ENCODE data around the gene HOXC9. TPM values are rescaled to one million over a fixed set of nuclear protein-coding genes. Genes with fewer than 3 reads are reported as not detected.

HOXC9 gene
- polyA plus RNA-seq (ENCODE audit: insufficient read length): 25.2 TPM
- long read RNA-seq, donor 1, transcript HOXC9-201 (2 exons, 1,516 nt): major isoform, 20 of 30 reads
- long read RNA-seq, donor 1, partial matches to known transcripts: 0 of 30 reads
- long read RNA-seq, donor 1, other reads (novel, unspliced or antisense): 10 of 30 reads
- long read RNA-seq, donor 2, transcript HOXC9-201 (2 exons, 1,516 nt): major isoform, 18 of 19 reads
- long read RNA-seq, donor 2, partial matches to known transcripts: 0 of 19 reads
- long read RNA-seq, donor 2, other reads (novel, unspliced or antisense): 0 of 19 reads
- long read RNA-seq, donor 3, transcript HOXC9-201 (2 exons, 1,516 nt): major isoform, 13 of 13 reads
- long read RNA-seq, donor 3, partial matches to known transcripts: 0 of 13 reads
- long read RNA-seq, donor 3, other reads (novel, unspliced or antisense): 0 of 13 reads
- long read RNA-seq, donor 4, partial matches to known transcripts: 0 of 1 reads
- long read RNA-seq, donor 4, other reads (novel, unspliced or antisense): 0 of 1 reads
- long read RNA-seq, donor 5, transcript HOXC9-201 (2 exons, 1,516 nt): major isoform, 14 of 27 reads
- long read RNA-seq, donor 5, partial matches to known transcripts: 0 of 27 reads
- long read RNA-seq, donor 5, other reads (novel, unspliced or antisense): 13 of 27 reads
- long read RNA-seq, donor 6, transcript HOXC9-201 (2 exons, 1,516 nt): major isoform, 22 of 27 reads
- long read RNA-seq, donor 6, partial matches to known transcripts: 5 of 27 reads
- long read RNA-seq, donor 6, other reads (novel, unspliced or antisense): 0 of 27 reads
- long read RNA-seq, donor 7, transcript HOXC9-201 (2 exons, 1,516 nt): major isoform, 15 of 24 reads
- long read RNA-seq, donor 7, partial matches to known transcripts: 9 of 24 reads
- long read RNA-seq, donor 7, other reads (novel, unspliced or antisense): 0 of 24 reads
- long read RNA-seq, donor 8, transcript HOXC9-201 (2 exons, 1,516 nt): major isoform, 11 of 11 reads
- long read RNA-seq, donor 8, partial matches to known transcripts: 0 of 11 reads
- long read RNA-seq, donor 8, other reads (novel, unspliced or antisense): 0 of 11 reads

- DNase-seq: no peak
These were observed at the start of gene HOXC9 for GRCh38 chr12:54000116-54001114. TSS of gene HOXC9 (plus strand) at chr12:54000161. CDS start at chr12:54000189, 28 bp downstream.

- no peak for DNase-seq
These were observed 49.6 kb upstream of the HOXC9 start for GRCh38 chr12:53950437-53950773.

DNA sequence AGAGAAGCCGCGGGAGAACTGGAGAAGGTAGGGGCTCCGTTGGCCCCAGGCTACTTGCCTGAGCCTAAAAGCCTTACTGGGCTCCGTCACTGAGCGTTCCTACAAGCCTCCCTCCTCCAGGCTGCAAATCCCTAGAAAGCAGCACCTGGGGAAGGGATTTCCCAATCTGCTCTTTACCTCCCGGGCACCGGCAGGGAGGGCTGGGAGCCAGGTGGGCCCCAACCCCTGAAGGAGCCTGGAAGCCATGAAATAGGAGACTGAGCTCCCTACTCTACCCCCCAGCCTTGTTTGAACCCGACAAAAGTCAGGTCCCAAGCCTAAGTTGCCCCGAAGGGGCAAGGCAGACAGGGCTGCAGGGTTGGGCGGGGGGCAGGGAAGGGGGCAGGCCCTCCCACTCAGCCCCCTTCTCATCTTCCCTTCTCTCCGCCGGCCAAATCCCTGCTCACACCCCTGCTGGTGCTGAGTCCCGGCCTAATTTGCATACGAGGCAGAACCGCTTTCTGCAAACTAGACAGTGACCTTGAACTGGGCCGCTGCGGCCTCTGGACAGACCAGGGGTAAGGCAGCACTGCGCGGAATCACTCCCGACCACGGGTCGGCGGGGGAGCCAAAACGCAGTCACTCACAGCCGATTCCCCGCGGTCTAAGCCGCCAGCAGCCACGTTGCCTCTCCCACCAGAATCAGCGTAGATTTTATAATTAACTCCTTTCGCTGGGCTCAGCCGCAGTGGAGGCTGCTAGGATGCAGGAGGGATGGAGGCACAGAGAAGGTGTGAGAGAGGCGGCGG lies 49.0 kb upstream of the HOXC9 start:
- DNase-seq: no peak

GRCh38 chr12:53951577-53952334 lies 48.2 kb upstream of the HOXC9 start:
- DNase-seq: no peak

GRCh38 chr12:53952335-53952694 lies 47.6 kb upstream of the HOXC9 start:
- no peak for DNase-seq

DNA sequence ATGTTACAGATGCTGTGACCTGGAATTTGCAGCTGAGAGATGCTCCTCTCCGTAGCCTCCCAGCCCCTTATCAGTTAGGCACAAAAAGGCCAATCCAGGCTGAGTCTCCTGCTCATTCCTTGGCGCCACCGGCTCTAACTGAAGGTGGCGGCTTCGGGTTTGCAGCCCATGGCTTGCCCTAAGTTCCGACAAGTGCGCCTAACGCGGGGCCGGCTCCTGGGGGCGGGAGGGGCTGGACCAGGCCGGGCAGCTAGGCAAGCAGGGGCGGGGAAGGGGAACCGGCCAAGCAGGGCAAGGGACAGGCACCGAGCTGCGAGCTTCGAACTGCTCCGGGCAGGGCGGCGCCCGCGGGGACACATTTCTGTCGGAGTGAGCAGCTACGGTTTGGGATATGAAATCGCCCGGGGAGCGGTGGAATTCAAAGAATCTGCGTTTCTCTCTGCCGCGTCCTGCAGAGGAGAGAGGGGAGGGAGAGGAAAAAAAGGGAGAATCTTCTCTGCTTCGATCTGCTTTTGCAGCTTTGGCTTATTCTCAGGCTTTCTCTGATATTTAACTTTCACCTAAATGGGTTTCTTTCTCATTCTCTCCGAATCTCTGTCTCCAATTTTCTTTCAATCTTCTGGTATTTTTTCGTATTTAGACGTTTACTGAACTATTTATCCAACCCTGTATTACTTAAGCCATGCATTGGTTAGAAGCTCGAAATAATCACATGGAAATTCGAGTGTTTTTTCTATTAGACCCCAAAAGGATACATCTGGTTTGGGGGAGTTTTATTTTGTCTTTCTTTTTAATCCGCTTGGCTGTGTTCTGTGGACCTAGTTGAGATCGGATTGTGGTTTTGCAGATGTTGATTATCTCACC lies 46.9 kb upstream of the HOXC9 start:
- no peak for DNase-seq

GRCh38 chr12:53953831-53954693 lies 45.9 kb upstream of the HOXC9 start:
- no peak for DNase-seq

- DNase-seq: no peak
These were observed 45.3 kb upstream of the HOXC9 start, which contains the start of gene HOXC12 for GRCh38 chr12:53954694-53955035. TSS of gene HOXC12 (plus strand) at chr12:53954903. CDS start at chr12:53954930, 27 bp downstream.

DNA sequence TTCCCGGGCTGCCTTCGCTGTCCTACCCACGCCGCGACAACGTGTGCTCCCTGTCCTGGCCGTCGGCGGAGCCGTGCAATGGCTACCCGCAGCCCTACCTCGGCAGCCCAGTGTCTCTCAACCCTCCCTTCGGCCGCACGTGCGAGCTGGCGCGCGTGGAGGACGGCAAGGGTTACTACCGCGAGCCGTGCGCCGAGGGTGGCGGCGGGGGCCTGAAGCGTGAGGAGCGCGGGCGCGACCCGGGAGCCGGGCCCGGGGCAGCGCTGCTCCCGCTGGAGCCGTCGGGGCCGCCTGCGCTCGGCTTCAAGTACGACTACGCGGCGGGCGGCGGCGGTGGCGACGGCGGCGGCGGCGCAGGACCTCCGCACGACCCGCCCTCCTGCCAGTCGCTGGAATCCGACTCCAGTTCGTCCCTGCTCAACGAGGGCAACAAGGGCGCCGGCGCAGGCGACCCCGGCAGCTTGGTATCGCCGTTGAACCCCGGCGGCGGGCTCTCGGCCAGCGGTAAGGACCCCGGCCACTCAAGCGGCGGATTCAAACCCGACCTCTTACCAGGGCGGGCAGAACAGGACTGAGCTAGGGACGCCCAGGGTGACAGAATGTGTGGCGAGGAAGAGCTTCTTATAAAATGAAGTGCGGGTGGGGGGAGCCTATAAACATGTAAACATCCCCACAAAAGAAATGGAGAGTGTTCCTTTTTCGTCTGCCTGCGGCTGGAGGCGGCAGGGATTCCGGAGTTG lies 44.8 kb upstream of the HOXC9 start:
- no peak for DNase-seq

GRCh38 chr12:53955776-53956250 lies 44.1 kb upstream of the HOXC9 start:
- no peak for DNase-seq

DNA sequence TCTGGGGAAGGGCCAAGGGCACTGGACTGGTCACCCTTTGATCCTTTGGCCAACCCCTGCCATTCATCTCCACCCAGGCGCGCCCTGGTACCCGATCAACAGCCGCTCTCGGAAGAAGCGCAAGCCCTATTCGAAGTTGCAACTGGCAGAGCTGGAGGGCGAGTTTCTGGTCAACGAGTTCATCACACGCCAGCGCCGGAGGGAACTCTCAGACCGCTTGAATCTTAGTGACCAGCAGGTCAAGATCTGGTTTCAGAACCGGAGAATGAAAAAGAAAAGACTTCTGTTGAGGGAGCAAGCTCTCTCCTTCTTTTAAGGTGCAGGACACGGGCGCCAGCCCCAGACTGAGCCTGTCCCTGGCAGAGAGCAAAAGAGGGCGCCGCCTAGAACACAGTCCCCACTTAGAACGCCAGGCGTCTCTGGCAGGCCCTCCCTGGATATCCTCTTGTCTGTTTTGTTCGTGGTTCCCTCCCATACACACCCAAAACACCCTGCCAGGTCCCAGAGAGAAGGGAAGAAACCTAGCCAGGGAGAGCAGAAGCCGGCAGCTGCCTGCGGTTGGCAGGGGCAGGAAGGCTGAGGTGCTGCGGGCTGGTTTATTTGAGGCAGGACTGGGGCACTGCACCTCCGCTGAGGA lies 43.6 kb upstream of the HOXC9 start:
- no peak for DNase-seq

GRCh38 chr12:53956914-53957536 lies 42.9 kb upstream of the HOXC9 start:
- no peak for DNase-seq

DNA sequence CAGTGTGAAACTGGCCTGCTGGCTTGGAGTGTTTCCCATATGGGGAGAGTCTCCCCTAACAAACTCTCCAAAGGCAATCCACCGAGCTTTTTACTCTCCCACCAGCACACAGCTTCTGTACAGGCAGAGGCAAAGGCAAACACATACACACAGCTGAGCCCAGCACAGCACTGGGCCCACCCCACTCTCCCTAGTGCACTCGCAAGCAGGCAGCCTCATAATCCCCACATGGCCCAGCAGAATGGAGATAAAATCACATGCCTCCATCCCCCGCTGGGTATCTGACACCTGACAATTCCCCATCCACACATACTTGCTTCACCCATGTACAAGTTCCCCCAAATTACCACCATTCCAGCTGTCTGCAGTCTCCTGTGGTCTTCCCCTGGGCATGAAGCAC lies 41.8 kb upstream of the HOXC9 start:
- no peak for DNase-seq

GRCh38 chr12:53959314-53959713 lies 40.6 kb upstream of the HOXC9 start:
- DNase-seq: no peak

DNA sequence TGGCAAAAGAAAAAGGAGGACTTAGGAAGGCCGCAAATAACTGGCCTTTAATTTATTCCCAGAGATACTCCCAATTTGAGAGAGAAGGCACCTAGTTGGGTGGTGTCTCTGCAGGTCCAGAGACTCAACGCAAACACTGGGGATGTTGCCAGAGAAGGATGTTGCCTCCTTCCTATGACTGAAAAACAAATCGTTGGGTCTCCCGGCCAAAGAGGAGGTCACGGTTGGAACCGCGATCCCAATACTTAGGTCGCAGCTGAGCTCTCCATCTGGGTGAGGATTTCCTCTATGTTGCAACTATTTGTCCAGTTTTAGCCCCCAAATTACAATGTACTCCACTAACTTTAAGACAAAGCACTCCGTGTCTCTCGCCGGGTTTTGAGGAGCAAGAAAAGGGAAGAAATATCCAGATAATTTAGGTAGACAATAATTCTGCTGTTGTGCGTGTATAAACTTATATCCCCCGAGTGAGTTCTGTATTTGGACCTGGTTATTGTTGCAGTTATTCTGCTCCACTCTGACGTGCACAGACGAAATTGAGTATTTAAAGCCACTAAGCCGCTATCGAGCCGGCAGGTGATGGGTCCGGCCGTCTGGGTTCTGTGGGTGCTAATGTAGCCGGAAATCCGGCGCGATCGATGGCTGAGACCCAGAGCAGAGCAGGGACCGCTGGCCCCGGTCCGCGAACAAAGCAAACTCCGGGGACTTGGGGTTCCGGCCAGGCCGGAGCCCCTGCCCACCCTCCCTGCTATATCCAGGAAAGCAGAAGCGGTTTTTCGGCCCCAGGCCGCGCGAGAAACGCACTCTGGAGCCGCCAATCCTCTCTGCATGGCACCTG lies 39.6 kb upstream of the HOXC9 start:
- DNase-seq: no peak

Data from left kidney (tissue), 8 donors.